ENCODE measurements around the gene ERCC8.

- no peak for TF ChIP-seq CTCF (IDR thresholded peaks at IDR 0.05)
- TF ChIP-seq POLR2A (IDR thresholded peaks at IDR 0.05): no peak
Observed at GRCh38 chr5:60948738-60949137, 3.9 kb upstream of the ERCC8 start.
